ENCODE results near the gene GPER1.

The GPER1 gene

GRCh38 chr7:1120791-1121190, 32.9 kb downstream of the GPER1 start:
- no peak for DNase-seq (ENCODE audit: low read depth in 2 of 2)

- DNase-seq (ENCODE audit: low read depth in 2 of 2): no peak
Observed at GRCh38 chr7:1121476-1121875, 33.6 kb downstream of the GPER1 start.

- DNase-seq (ENCODE audit: low read depth in 2 of 2): no peak
Observed at GRCh38 chr7:1121886-1122831, 34.2 kb downstream of the GPER1 start.

- DNase-seq (ENCODE audit: low read depth in 2 of 2): no peak
Observed at GRCh38 chr7:1122832-1123501, 35.1 kb downstream of the GPER1 start.

GRCh38 chr7:1123715-1124114, 35.8 kb downstream of the GPER1 start:
- no peak for DNase-seq (ENCODE audit: low read depth in 2 of 2)

- DNase-seq (ENCODE audit: low read depth in 2 of 2): no peak
Observed at GRCh38 chr7:1124164-1124563, 36.3 kb downstream of the GPER1 start.

GRCh38 chr7:1124816-1125602, 37.1 kb downstream of the GPER1 start:
- no peak for DNase-seq (ENCODE audit: low read depth in 2 of 2)

GRCh38 chr7:1125603-1125969, 37.7 kb downstream of the GPER1 start:
- DNase-seq (ENCODE audit: low read depth in 2 of 2): no peak

- DNase-seq (ENCODE audit: low read depth in 2 of 2): no peak
Observed at GRCh38 chr7:1127001-1127400, 39.1 kb downstream of the GPER1 start.

GRCh38 chr7:1129431-1129830, 41.5 kb downstream of the GPER1 start:
- no peak for DNase-seq (ENCODE audit: low read depth in 2 of 2)

GRCh38 chr7:1130021-1130990, 42.4 kb downstream of the GPER1 start:
- DNase-seq (ENCODE audit: low read depth in 2 of 2): no peak

- no peak for DNase-seq (ENCODE audit: low read depth in 2 of 2)
Observed at GRCh38 chr7:1131471-1132265, 43.8 kb downstream of the GPER1 start.

GRCh38 chr7:1134951-1135350, 47.0 kb downstream of the GPER1 start:
- no peak for DNase-seq (ENCODE audit: low read depth in 2 of 2)

- DNase-seq (ENCODE audit: low read depth in 2 of 2): no peak
Observed at GRCh38 chr7:1136841-1137516, 49.1 kb downstream of the GPER1 start.

GRCh38 chr7:1137517-1138167, 49.7 kb downstream of the GPER1 start:
- DNase-seq (ENCODE audit: low read depth in 2 of 2): no peak

- no peak for DNase-seq (ENCODE audit: low read depth in 2 of 2)
Observed at GRCh38 chr7:1140476-1141104, 52.7 kb downstream of the GPER1 start.

- DNase-seq (ENCODE audit: low read depth in 2 of 2): no peak
Observed at GRCh38 chr7:1141651-1142050, 53.7 kb downstream of the GPER1 start.

GRCh38 chr7:1142051-1142635, 54.2 kb downstream of the GPER1 start:
- DNase-seq (ENCODE audit: low read depth in 2 of 2): no peak

All from stimulated activated CD8-positive, alpha-beta memory T cell treated with anti-CD3 and anti-CD28 coated beads, Interleukin-7, amount 100 ng/mL, for 4 hours (primary cell).